GM12878 (cell line): Measurements from ENCODE around the gene HNF4A.

Experiments used
- ASH2L ChIP-seq: fragments of 300-600, 200-600 bp; sonication (generic); IDR thresholded peaks from 2 replicates; pipeline ENCODE4 v1.6.1; 2017; ENCODE audit warnings: low read depth, mild to moderate bottlenecking, borderline replicate concordance
- BHLHE40 ChIP-seq, 2 experiments: fragments of 450-650 bp in 1 of 2; IDR thresholded peaks; 2 replicates each; pipeline ENCODE4 v1.6.1; 2011 to 2017; ENCODE audit warnings: low read depth in 2 of 2, borderline replicate concordance in 1 of 2, improper control_type of control experiment in 1 of 2, low read length in 1 of 2, mild to moderate bottlenecking in 1 of 2
- CREB1 ChIP-seq: IDR thresholded peaks from 2 replicates; pipeline ENCODE4 v1.6.1; 2012; ENCODE audit warnings: low read depth, mild to moderate bottlenecking, inconsistent platforms
- EP300 ChIP-seq, 2 experiments: fragments of 150-350 bp in 1 of 2; IDR thresholded peaks; 2 replicates each; pipeline ENCODE4 v1.6.1; 2011 to 2012; ENCODE audit warnings: low read depth in 2 of 2, low read length in 2 of 2, borderline replicate concordance in 1 of 2, improper control_type of control experiment in 1 of 2, inconsistent platforms in 1 of 2; ENCODE audit not compliant: control insufficient read depth in 1 of 2
- EZH2 ChIP-seq: IDR thresholded peaks from 2 replicates; pipeline ENCODE4 v1.6.1; 2012; ENCODE audit warnings: low read depth, mild to moderate bottlenecking, control low read depth, inconsistent platforms, low read length, borderline replicate concordance; ENCODE audit not compliant: control insufficient read depth
- NR2C2 ChIP-seq: IDR thresholded peaks from 2 replicates; pipeline ENCODE4 v1.6.1; 2011; ENCODE audit warnings: borderline replicate concordance, low read depth; ENCODE audit not compliant: control insufficient read depth, insufficient read length
- RFX5 ChIP-seq: IDR thresholded peaks from 2 replicates; pipeline ENCODE4 v1.6.1; 2011; ENCODE audit warnings: low read depth, low read length, improper control_type of control experiment
- SMAD1 ChIP-seq: fragments of 450-650 bp; IDR thresholded peaks from 2 replicates; pipeline ENCODE4 v1.6.1; 2018; ENCODE audit warnings: mild to moderate bottlenecking, low read depth; ENCODE audit not compliant: partially characterized antibody
- TCF12 ChIP-seq: IDR thresholded peaks from 2 replicates; pipeline ENCODE4 v1.6.1; 2011; ENCODE audit warnings: low read depth, mild to moderate bottlenecking, low read length
- ZNF217 ChIP-seq: fragments of 450-650 bp; IDR thresholded peaks from 2 replicates; pipeline ENCODE4 v1.6.1; 2017; ENCODE audit warnings: antibody characterized with exemption, mild to moderate bottlenecking
- ZNF687 ChIP-seq: fragments of 450-650 bp; IDR thresholded peaks from 2 replicates; pipeline ENCODE4 v1.6.1; 2017; ENCODE audit warnings: mild to moderate bottlenecking, moderate library complexity
- TF ChIP-seq, protein P1 (sequence below), 3 experiments: IDR thresholded peaks in 2 of 3; conservative IDR thresholded peaks in 1 of 3; 2 replicates each; pipeline ENCODE4 v1.5.1; 2011; ENCODE audit warnings: low read depth in 3 of 3, low read length in 3 of 3, mild to moderate bottlenecking in 3 of 3, control low read depth in 2 of 3, moderate library complexity in 2 of 3, inconsistent platforms in 1 of 3, mixed read lengths in 1 of 3; ENCODE audit not compliant: control insufficient read depth in 2 of 3, insufficient read depth in 1 of 3; ENCODE audit errors: extremely low read depth in 1 of 3
- TF ChIP-seq, protein P2 (sequence below): IDR thresholded peaks from 2 replicates; pipeline ENCODE4 v1.6.1; 2012; ENCODE audit warnings: low read depth, low read length, improper control_type of control experiment
- TF ChIP-seq, protein P3 (sequence below): fragments of 450-650 bp; IDR thresholded peaks from 2 replicates; pipeline ENCODE4 v1.6.1; 2016; ENCODE audit warnings: mild to moderate bottlenecking, moderate library complexity, borderline replicate concordance

DNA sequence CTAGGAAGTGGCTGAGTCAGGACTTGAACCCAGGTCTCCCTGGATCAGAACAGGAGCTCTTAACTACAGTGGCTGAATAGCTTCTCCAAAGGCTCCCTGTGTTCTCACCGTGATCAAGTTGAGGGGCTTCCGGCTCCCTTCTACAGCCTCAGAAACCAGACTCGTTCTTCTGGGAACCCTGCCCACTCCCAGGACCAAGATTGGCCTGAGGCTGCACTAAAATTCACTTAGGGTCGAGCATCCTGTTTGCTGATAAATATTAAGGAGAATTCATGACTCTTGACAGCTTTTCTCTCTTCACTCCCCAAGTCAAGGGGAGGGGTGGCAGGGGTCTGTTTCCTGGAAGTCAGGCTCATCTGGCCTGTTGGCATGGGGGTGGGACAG, 75.6 kb downstream of the HNF4A start:
- no peak for TF ChIP-seq RFX5
- no peak for TF ChIP-seq EZH2
- no peak for TF ChIP-seq ZNF687
- TF ChIP-seq ASH2L, result no peak
- TF ChIP-seq, protein P1, sequence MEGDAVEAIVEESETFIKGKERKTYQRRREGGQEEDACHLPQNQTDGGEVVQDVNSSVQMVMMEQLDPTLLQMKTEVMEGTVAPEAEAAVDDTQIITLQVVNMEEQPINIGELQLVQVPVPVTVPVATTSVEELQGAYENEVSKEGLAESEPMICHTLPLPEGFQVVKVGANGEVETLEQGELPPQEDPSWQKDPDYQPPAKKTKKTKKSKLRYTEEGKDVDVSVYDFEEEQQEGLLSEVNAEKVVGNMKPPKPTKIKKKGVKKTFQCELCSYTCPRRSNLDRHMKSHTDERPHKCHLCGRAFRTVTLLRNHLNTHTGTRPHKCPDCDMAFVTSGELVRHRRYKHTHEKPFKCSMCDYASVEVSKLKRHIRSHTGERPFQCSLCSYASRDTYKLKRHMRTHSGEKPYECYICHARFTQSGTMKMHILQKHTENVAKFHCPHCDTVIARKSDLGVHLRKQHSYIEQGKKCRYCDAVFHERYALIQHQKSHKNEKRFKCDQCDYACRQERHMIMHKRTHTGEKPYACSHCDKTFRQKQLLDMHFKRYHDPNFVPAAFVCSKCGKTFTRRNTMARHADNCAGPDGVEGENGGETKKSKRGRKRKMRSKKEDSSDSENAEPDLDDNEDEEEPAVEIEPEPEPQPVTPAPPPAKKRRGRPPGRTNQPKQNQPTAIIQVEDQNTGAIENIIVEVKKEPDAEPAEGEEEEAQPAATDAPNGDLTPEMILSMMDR (IDR thresholded peaks at IDR 0.05 in 2 of 3, conservative IDR thresholded peaks at IDR 0.05 in 1 of 3; ENCODE audit: control insufficient read depth in 2 of 3, extremely low read depth in 1 of 3, insufficient read depth in 1 of 3, low read depth in 3 of 3, low read length in 3 of 3), result no peak
- TF ChIP-seq, protein P2, sequence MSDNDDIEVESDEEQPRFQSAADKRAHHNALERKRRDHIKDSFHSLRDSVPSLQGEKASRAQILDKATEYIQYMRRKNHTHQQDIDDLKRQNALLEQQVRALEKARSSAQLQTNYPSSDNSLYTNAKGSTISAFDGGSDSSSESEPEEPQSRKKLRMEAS, result no peak
- no peak for TF ChIP-seq EP300 (IDR thresholded peaks at IDR 0.05; ENCODE audit: borderline replicate concordance in 1 of 2, control insufficient read depth in 1 of 2, low read depth in 2 of 2, low read length in 2 of 2)
- no peak for TF ChIP-seq NR2C2
- TF ChIP-seq SMAD1, result no peak
- TF ChIP-seq ZNF217, result no peak
- TF ChIP-seq TCF12, result no peak
- no peak for TF ChIP-seq BHLHE40 (IDR thresholded peaks at IDR 0.05; ENCODE audit: borderline replicate concordance in 1 of 2, low read depth in 2 of 2, low read length in 1 of 2)
- TF ChIP-seq, protein P3, sequence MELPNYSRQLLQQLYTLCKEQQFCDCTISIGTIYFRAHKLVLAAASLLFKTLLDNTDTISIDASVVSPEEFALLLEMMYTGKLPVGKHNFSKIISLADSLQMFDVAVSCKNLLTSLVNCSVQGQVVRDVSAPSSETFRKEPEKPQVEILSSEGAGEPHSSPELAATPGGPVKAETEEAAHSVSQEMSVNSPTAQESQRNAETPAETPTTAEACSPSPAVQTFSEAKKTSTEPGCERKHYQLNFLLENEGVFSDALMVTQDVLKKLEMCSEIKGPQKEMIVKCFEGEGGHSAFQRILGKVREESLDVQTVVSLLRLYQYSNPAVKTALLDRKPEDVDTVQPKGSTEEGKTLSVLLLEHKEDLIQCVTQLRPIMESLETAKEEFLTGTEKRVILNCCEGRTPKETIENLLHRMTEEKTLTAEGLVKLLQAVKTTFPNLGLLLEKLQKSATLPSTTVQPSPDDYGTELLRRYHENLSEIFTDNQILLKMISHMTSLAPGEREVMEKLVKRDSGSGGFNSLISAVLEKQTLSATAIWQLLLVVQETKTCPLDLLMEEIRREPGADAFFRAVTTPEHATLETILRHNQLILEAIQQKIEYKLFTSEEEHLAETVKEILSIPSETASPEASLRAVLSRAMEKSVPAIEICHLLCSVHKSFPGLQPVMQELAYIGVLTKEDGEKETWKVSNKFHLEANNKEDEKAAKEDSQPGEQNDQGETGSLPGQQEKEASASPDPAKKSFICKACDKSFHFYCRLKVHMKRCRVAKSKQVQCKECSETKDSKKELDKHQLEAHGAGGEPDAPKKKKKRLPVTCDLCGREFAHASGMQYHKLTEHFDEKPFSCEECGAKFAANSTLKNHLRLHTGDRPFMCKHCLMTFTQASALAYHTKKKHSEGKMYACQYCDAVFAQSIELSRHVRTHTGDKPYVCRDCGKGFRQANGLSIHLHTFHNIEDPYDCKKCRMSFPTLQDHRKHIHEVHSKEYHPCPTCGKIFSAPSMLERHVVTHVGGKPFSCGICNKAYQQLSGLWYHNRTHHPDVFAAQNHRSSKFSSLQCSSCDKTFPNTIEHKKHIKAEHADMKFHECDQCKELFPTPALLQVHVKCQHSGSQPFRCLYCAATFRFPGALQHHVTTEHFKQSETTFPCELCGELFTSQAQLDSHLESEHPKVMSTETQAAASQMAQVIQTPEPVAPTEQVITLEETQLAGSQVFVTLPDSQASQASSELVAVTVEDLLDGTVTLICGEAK, result no peak
- TF ChIP-seq CREB1, result no peak
